HK-2 (cell line): ENCODE data around the gene PKNOX2.

Source experiments
- DNase-seq: peaks from one replicate; pipeline ENCODE4 v3.0.0-alpha.2; 2018; ENCODE audit not compliant: unreplicated experiment

Gene PKNOX2

GRCh38 chr11:125314276-125315078 lies 149.9 kb downstream of the PKNOX2 start:
- no peak for DNase-seq

GRCh38 chr11:125315079-125315740 lies 150.7 kb downstream of the PKNOX2 start:
- DNase-seq, result no peak

GRCh38 chr11:125317416-125317815 lies 152.9 kb downstream of the PKNOX2 start:
- no peak for DNase-seq

GRCh38 chr11:125319649-125320048 lies 155.1 kb downstream of the PKNOX2 start:
- no peak for DNase-seq

GRCh38 chr11:125320347-125321076 lies 156.0 kb downstream of the PKNOX2 start:
- no peak for DNase-seq

- DNase-seq, result no peak
Observed at GRCh38 chr11:125322289-125322688, 157.7 kb downstream of the PKNOX2 start.

- no peak for DNase-seq
Observed at GRCh38 chr11:125325196-125325595, 160.6 kb downstream of the PKNOX2 start.

- no peak for DNase-seq
Observed at GRCh38 chr11:125326126-125326525, 161.6 kb downstream of the PKNOX2 start.

GRCh38 chr11:125327518-125328224 lies 163.1 kb downstream of the PKNOX2 start:
- DNase-seq, result no peak

- no peak for DNase-seq
Observed at GRCh38 chr11:125328225-125328580, 163.7 kb downstream of the PKNOX2 start.

- no peak for DNase-seq
Observed at GRCh38 chr11:125329786-125330185, 165.2 kb downstream of the PKNOX2 start.

- no peak for DNase-seq
Observed at GRCh38 chr11:125330462-125331325, 166.1 kb downstream of the PKNOX2 start.

- no peak for DNase-seq
Observed at GRCh38 chr11:125331357-125332035, 166.9 kb downstream of the PKNOX2 start.

- no peak for DNase-seq
Observed at GRCh38 chr11:125332821-125333220, 168.3 kb downstream of the PKNOX2 start.

GRCh38 chr11:125333354-125334073 lies 169.0 kb downstream of the PKNOX2 start:
- no peak for DNase-seq

- no peak for DNase-seq
Observed at GRCh38 chr11:125335106-125335505, 170.6 kb downstream of the PKNOX2 start.

- no peak for DNase-seq
Observed at GRCh38 chr11:125337836-125338834, 173.6 kb downstream of the PKNOX2 start.
